ENCODE measurements around the gene POU2AF2.
"Not testable (repeated sequence)": the region's sequence is repeated elsewhere in the genome, so short reads cannot be mapped to it uniquely, and the experiment has no call there.

POU2AF2 gene

GRCh38 chr11:111213256-111213655, 32.3 kb upstream of the POU2AF2 start:
- no peaks in the 10 kb centered on the region for H3K9me2 ChIP-seq (replicated peaks; ENCODE audit: control insufficient read depth, low read length)
- H3K79me2 ChIP-seq (ENCODE audit: control insufficient read depth, low read length) = no peaks in the 10 kb centered on the region
- no peaks in the 10 kb centered on the region for H3K27me3 ChIP-seq (ENCODE audit: control insufficient read depth, low read length)
- no peak overlapping the region for H3K27ac ChIP-seq (ENCODE audit: low read depth, low read length)
- H3F3A ChIP-seq (ENCODE audit: control insufficient read depth, insufficient read depth) = no peaks in the 10 kb centered on the region
- H3K9me3 ChIP-seq (ENCODE audit: control insufficient read depth, insufficient read depth, low read length) = no peaks in the 10 kb centered on the region
- H3K36me3 ChIP-seq (ENCODE audit: control insufficient read depth, low read length) = no peaks in the 10 kb centered on the region
- H4K20me1 ChIP-seq (ENCODE audit: control insufficient read depth, insufficient read depth, low read depth, low read length) = no peaks in the 10 kb centered on the region
- no peaks in the 10 kb centered on the region for H3K4me1 ChIP-seq (ENCODE audit: control insufficient read depth, low read length)
- no peak overlapping the region for H3K4me2 ChIP-seq (ENCODE audit: low read length)
- TF ChIP-seq CTCF (IDR thresholded peaks at IDR 0.05; ENCODE audit: low read depth, low read length, poor library complexity, severe bottlenecking) (no peak), EZH2phosphoT487 (IDR thresholded peaks at IDR 0.05; ENCODE audit: borderline replicate concordance, low read length) (no peak)
- no peak overlapping the region for H3K4me3 ChIP-seq (ENCODE audit: low read length)

- no peaks in the 10 kb centered on the region for H3K9me2 ChIP-seq (replicated peaks; ENCODE audit: control insufficient read depth, low read length)
Observed at GRCh38 chr11:111220721-111221120, 24.8 kb upstream of the POU2AF2 start.

GRCh38 chr11:111221208-111221607, 24.3 kb upstream of the POU2AF2 start:
- H3K4me2 ChIP-seq (ENCODE audit: low read length) = no peak overlapping the region
- H4K20me1 ChIP-seq (ENCODE audit: control insufficient read depth, insufficient read depth, low read depth, low read length) = no peaks in the 10 kb centered on the region
- H3K27me3 ChIP-seq (ENCODE audit: control insufficient read depth, low read length) = no peaks in the 10 kb centered on the region
- no peak overlapping the region for H3K27ac ChIP-seq (ENCODE audit: low read depth, low read length)
- peaks cover 5% of the 10 kb centered on the region; the same call in 1 of the 2 replicates for H3F3A ChIP-seq (ENCODE audit: control insufficient read depth, insufficient read depth)
- peaks cover 13% of the 10 kb centered on the region for H3K4me1 ChIP-seq (ENCODE audit: control insufficient read depth, low read length)
- H3K4me3 ChIP-seq (ENCODE audit: low read length) = no peak overlapping the region
- no peaks in the 10 kb centered on the region for H3K9me2 ChIP-seq (replicated peaks; ENCODE audit: control insufficient read depth, low read length)
- H3K36me3 ChIP-seq (ENCODE audit: control insufficient read depth, low read length) = no peaks in the 10 kb centered on the region
- TF ChIP-seq EZH2phosphoT487 (IDR thresholded peaks at IDR 0.05; ENCODE audit: borderline replicate concordance, low read length) (no peak), CTCF (IDR thresholded peaks at IDR 0.05; ENCODE audit: low read depth, low read length, poor library complexity, severe bottlenecking) (no peak)
- peaks cover 4% of the 10 kb centered on the region for H3K9me3 ChIP-seq (ENCODE audit: control insufficient read depth, insufficient read depth, low read length)
- no peaks in the 10 kb centered on the region for H3K79me2 ChIP-seq (ENCODE audit: control insufficient read depth, low read length)

More at GRCh38 chr11:111220721-111221120, 24.8 kb upstream of the POU2AF2 start:
- Histone ChIP-seq H3K27ac (ENCODE audit: low read depth, low read length) (no peak overlapping the region), H3K9me3 (ENCODE audit: control insufficient read depth, insufficient read depth, low read length) (peaks cover 4% of the 10 kb centered on the region), H3F3A (ENCODE audit: control insufficient read depth, insufficient read depth) (peaks cover 5% of the 10 kb centered on the region; the same call in 1 of the 2 replicates), H3K27me3 (ENCODE audit: control insufficient read depth, low read length) (no peaks in the 10 kb centered on the region), H3K4me3 (ENCODE audit: low read length) (no peak overlapping the region), H4K20me1 (ENCODE audit: control insufficient read depth, insufficient read depth, low read depth, low read length) (no peaks in the 10 kb centered on the region), H3K4me1 (ENCODE audit: control insufficient read depth, low read length) (peaks cover 13% of the 10 kb centered on the region), H3K79me2 (ENCODE audit: control insufficient read depth, low read length) (no peaks in the 10 kb centered on the region), H3K4me2 (ENCODE audit: low read length) (no peak overlapping the region), H3K36me3 (ENCODE audit: control insufficient read depth, low read length) (no peaks in the 10 kb centered on the region)
- TF ChIP-seq CTCF (IDR thresholded peaks at IDR 0.05; ENCODE audit: low read depth, low read length, poor library complexity, severe bottlenecking) (no peak), EZH2phosphoT487 (IDR thresholded peaks at IDR 0.05; ENCODE audit: borderline replicate concordance, low read length) (no peak)

DNA sequence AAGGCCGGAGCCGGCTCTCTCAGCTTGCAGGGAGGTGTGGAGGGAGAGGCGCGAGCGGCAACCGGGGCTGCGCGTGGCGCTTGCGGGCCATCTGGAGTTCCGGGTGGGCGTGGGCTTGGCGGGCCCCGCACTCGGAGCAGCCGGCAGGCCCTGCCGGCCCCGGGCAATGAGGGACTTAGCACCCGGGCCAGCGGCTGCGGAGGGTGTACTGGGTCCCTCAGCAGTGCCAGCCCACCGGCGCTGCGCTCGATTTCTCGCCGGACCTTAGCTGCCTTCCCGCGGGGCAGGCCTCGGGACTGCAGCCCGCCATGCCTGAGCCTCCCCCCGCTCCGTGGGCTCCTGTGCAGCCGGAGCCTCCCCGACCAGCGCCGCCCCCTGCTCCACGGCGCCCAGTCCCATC, 23.6 kb upstream of the POU2AF2 start:
- not testable (repeated sequence) for H3K79me2 ChIP-seq (ENCODE audit: control insufficient read depth, low read length); H3K27me3 ChIP-seq (ENCODE audit: control insufficient read depth, low read length); H3K36me3 ChIP-seq (ENCODE audit: control insufficient read depth, low read length); H3K9me2 ChIP-seq (replicated peaks; ENCODE audit: control insufficient read depth, low read length); H3K27ac ChIP-seq (ENCODE audit: low read depth, low read length); H3K4me3 ChIP-seq (ENCODE audit: low read length); H3F3A ChIP-seq (ENCODE audit: control insufficient read depth, insufficient read depth); H3K9me3 ChIP-seq (ENCODE audit: control insufficient read depth, insufficient read depth, low read length); H4K20me1 ChIP-seq (ENCODE audit: control insufficient read depth, insufficient read depth, low read depth, low read length); H3K4me2 ChIP-seq (ENCODE audit: low read length)
- peaks cover 13% of the 10 kb centered on the region for H3K4me1 ChIP-seq (ENCODE audit: control insufficient read depth, low read length)

- H3F3A ChIP-seq (ENCODE audit: control insufficient read depth, insufficient read depth); H3K27ac ChIP-seq (ENCODE audit: low read depth, low read length); H3K9me3 ChIP-seq (ENCODE audit: control insufficient read depth, insufficient read depth, low read length); H3K36me3 ChIP-seq (ENCODE audit: control insufficient read depth, low read length); H4K20me1 ChIP-seq (ENCODE audit: control insufficient read depth, insufficient read depth, low read depth, low read length); H3K9me2 ChIP-seq (replicated peaks; ENCODE audit: control insufficient read depth, low read length); H3K79me2 ChIP-seq (ENCODE audit: control insufficient read depth, low read length); H3K27me3 ChIP-seq (ENCODE audit: control insufficient read depth, low read length): not testable (repeated sequence)
- Histone ChIP-seq H3K4me1 (ENCODE audit: control insufficient read depth, low read length) (peaks cover 13% of the 10 kb centered on the region), H3K4me2 (ENCODE audit: low read length) (peak overlapping the region; percentile 31), H3K4me3 (ENCODE audit: low read length) (peak overlapping the region; percentile 27; the same call in 1 of the 2 replicates)
Observed at GRCh38 chr11:111222821-111223455, 22.6 kb upstream of the POU2AF2 start.
